HG03520 (cell line): ENCODE measurements around the gene MEIS3.
"Not testable (repeated sequence)": the region's sequence is repeated elsewhere in the genome, so short reads cannot be mapped to it uniquely, and the experiment has no call there.

Experiments used
- ATAC-seq: cut with Tn5 transposase; IDR thresholded peaks from one replicate; pipeline ENCODE4 v1.9.1; 2021; ENCODE audit warnings: mild to moderate bottlenecking, moderate library complexity; ENCODE audit not compliant: unreplicated experiment

The MEIS3 gene

DNA sequence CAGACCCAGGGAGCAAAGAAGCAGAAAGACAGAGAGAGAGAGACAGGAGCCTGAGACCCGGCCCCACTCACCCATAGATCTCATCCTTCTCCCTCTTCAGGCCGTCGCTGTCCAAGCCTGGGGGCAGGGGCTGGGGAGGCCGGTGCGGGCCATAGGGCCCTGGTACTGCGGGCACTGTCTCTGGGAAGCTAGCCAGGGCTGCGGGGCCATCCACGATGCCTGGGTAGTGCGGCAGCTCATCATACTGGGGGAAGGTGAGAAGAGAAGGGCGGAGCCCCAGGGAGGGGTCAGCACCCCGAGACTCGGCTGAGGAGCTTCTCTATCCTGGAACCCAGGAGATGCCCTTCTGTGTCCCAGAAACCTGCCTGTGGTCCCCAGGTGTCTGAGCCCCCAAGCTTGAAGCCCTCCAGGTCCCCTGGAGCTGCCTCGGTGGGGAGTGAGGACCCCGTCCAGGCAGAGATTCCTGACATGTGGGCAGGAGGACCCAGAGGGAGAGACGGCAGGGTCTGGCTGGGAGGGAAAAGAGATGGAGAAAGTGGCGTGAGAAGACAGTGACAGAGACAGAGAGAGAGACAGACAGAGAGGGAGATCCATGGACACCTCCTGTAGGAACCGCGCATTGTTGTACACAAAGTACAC, 2.1 kb downstream of the MEIS3 start:
- ATAC-seq = no peak

DNA sequence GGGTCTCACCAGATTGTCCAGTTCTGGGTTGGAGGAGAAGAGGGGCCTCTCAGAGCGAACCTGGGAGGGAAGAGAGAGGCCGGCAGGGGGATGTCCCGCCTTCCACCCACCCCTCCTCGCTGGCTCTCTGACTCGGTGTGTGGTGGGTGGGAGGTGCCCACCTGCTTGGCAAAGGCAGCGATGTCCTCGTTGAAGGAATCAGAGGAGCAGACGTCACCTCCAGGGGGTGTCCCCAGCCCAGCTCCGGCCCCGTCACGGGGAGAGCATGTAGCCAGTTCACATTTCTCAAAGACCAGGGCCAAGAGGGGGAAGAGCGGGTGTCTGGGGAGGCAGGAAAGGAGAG, 2.7 kb downstream of the MEIS3 start:
- no peak for ATAC-seq

DNA sequence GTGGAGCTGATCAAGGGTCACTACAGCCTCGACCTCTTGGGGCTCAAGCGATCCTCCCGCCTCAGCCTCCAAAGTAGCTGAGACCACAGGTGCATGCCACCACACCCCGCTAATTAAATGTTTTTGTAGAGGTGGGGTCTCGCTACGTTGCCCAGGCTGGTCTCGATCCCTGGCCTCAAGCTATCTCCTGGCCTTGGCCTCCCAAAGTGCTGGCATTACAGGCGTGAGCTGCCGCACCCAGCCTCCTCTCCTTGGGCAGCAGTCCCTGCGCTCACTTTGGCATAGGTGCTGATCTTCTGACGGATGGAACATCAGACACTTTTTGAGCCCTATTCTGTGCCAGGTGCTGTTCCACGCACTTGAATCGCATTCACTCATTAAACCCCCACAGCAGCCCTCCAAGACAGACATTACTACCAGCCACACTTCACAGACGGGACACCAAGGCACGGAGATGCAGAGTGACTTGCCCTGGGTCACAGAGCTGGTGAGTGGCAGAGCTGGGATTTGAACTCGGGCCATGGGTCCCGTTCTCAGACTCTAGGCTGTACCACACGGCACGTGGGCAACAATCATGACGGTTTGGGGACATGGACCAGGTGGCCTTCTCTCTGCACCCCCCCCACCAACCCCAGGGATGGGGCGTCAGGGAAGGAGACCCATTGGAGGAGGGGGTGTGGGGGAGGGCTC, 3.2 kb downstream of the MEIS3 start:
- ATAC-seq = no peak

- no peak for ATAC-seq
Observed at GRCh38 chr19:47414469-47414868, 4.9 kb downstream of the MEIS3 start.

DNA sequence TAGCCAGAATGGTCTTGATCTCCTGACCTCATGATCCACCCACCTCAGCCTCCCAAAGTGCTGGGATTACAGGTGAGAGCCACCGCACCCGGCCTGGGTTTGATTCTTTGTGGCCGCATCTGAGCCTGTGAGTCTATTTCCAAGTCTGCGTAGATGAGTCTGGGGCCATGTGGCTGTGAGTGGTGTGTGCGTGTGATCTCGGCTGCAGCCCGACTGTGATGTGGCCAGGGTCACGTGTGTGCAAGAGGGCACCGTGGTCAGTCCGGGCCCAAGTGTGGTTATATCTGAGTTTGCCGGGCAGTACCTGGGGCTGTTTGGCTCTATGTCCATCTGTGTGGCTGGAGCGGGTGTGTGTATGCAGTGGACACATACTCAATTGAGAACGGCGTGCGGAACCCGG, 5.4 kb downstream of the MEIS3 start:
- no peak for ATAC-seq

GRCh38 chr19:47411696-47412095, 7.6 kb downstream of the MEIS3 start:
- ATAC-seq = not testable (repeated sequence)

- no peak for ATAC-seq
Observed at GRCh38 chr19:47411101-47411500, 8.2 kb downstream of the MEIS3 start.

- no peak for ATAC-seq
Observed at GRCh38 chr19:47408156-47408938, 11.0 kb downstream of the MEIS3 start.

DNA sequence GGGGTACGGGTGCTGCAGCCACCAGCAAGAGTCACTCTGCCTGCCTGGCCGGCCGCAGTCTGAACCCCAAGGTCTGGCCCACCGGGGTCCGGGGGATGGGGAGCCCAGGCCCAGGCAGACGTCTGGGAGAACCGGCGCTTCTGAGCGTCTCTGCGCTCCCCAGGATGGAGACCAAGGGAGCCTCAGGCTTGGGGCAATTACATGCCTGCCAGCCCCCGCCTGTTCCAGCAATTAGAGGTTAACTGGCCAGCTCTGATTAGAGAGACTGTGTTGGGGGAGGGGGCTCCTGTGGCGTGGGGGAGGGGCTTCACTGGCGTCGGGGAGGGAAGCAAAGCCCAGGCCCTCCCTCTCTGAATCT, 11.9 kb downstream of the MEIS3 start:
- no peak for ATAC-seq

GRCh38 chr19:47406711-47407416, 12.5 kb downstream of the MEIS3 start:
- ATAC-seq = no peak

DNA sequence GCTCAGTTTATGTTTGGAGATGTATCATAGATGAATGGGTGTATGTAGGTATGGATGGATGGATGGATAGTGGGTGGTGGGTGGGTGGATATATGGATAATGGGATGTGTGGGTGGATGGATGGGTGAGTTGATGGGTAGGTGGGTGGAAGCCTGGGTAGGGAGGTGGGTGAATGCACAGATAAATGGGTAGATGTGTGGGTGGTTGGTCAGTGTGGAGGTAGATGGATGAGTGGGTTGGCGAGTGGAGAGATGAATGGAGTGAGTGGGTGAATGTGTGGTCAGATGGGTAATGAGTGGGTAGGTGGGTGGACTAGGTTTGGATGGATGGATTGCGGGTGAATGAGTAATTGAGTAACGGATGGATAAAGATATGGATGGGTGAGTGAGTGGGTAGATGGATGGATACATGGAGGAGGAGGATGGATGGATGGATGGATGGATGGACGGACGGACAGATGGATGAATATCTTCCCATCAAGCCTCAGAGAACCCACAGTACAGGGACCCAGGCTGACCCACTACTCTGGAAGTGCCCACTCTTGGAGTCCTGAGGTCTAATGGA, 13.4 kb downstream of the MEIS3 start:
- no peak for ATAC-seq

- no peak for ATAC-seq
Observed at GRCh38 chr19:47405197-47405550, 14.2 kb downstream of the MEIS3 start.

- no peak for ATAC-seq
Observed at GRCh38 chr19:47404334-47405196, 14.8 kb downstream of the MEIS3 start.

GRCh38 chr19:47402504-47402903, 16.8 kb downstream of the MEIS3 start:
- no peak for ATAC-seq

DNA sequence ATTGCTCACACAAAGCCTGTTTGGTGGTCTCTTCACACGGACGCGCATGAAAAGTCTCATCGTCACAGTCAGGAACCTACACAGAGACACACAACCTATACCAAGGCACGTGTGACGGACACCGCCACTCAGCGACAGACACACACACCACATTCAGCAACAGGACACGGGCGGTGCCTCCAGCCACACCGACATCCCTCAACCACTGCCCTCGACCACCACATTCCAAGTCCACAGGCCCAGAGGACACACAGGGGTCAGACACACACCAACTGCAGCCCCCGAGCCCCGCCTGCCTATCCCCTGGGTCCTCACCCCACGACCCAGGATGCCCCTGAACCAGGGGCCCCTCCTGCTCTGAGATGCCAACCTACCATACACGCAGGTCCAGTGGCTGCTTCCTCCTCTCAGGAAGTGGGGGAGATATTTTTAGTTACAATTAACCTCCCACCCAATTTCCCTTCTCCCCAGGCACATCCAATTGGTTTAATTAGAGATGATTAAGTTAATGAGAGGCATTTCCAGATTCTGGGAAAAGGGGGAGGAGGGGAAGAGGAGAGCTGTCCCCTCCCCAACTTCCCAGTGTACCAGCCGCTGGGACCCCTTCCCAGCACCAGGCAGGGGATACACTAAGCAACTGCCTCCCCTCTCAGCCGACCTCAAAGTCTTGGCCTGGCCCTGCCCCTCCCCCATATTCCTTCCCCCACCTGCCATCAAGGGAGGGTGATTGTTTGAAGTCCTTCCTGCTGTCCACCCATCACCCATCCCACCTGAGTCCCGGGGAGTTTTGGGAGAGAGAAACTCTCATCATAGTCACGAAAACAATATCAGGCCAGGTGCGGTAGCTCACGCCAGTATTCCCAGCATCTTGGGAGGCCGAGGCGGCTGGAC, 20.4 kb downstream of the MEIS3 start:
- ATAC-seq = no peak

- ATAC-seq = no peak
Observed at GRCh38 chr19:47391510-47392223, 27.7 kb downstream of the MEIS3 start.

GRCh38 chr19:47390533-47391488, 28.5 kb downstream of the MEIS3 start:
- ATAC-seq = no peak

- no peak for ATAC-seq
Observed at GRCh38 chr19:47389150-47389556, 30.2 kb downstream of the MEIS3 start.
